KMS-11 (cell line): ENCODE results near the gene CCNT2.

Experiments
- H2AFZ ChIP-seq: fragments of 200-600 bp; sonication (generic); 2 replicates; pipeline ENCODE4 v1.6.1; 2016; ENCODE audit warnings: antibody characterized with exemption, mixed run types, low read depth
- H3K27ac ChIP-seq: fragments of 200-600 bp; sonication (generic); 2 replicates; pipeline ENCODE4 v1.6.1; 2016; ENCODE audit warnings: mild to moderate bottlenecking, mixed run types
- H3K27me3 ChIP-seq: fragments of 200-600 bp; sonication (generic); 2 replicates; pipeline ENCODE4 v1.6.1; 2017; ENCODE audit warnings: mild to moderate bottlenecking, low read depth, mixed run types, moderate library complexity; ENCODE audit not compliant: insufficient read depth
- H3K36me3 ChIP-seq: fragments of 200-600 bp; sonication (generic); 2 replicates; pipeline ENCODE4 v1.6.1; 2017; ENCODE audit warnings: mild to moderate bottlenecking, mixed run types; ENCODE audit not compliant: insufficient read depth
- H3K4me1 ChIP-seq: fragments of 200-600 bp; sonication (generic); 2 replicates; pipeline ENCODE4 v1.6.1; 2016; ENCODE audit warnings: mild to moderate bottlenecking, low read depth, mixed run types; ENCODE audit not compliant: poor library complexity, severe bottlenecking
- H3K4me2 ChIP-seq: fragments of 200-600 bp; sonication (generic); 2 replicates; pipeline ENCODE4 v1.7.0; 2016; ENCODE audit warnings: mild to moderate bottlenecking, mixed run types
- H3K4me3 ChIP-seq: fragments of 200-600 bp; sonication (generic); IDR thresholded peaks from 2 replicates; pipeline ENCODE4 v1.6.1; 2017; ENCODE audit warnings: low read depth, low read length, mixed read lengths; ENCODE audit not compliant: insufficient read depth
- H3K79me2 ChIP-seq: fragments of 200-600 bp; sonication (generic); 2 replicates; pipeline ENCODE4 v1.6.1; 2016; ENCODE audit warnings: low read depth, mixed run types; ENCODE audit not compliant: insufficient read depth
- H3K9ac ChIP-seq: fragments of 200-600 bp; sonication (generic); 2 replicates; pipeline ENCODE4 v1.6.1; 2016; ENCODE audit warnings: mild to moderate bottlenecking, mixed run types
- H4K20me1 ChIP-seq: fragments of 200-600 bp; sonication (generic); 2 replicates; pipeline ENCODE4 v1.6.1; 2016; ENCODE audit warnings: mild to moderate bottlenecking, mixed run types; ENCODE audit not compliant: insufficient read depth
- CTCF ChIP-seq: fragments of 200-600 bp; sonication (generic); conservative IDR thresholded peaks from 2 replicates; pipeline ENCODE4 v1.6.1; 2017; ENCODE audit warnings: low read depth, mild to moderate bottlenecking, antibody characterized with exemption, low read length, moderate library complexity, mixed read lengths

CCNT2 gene

GRCh38 chr2:134918526-134919340 lies at the start of gene CCNT2:
Gene CCNT2, plus strand, starts transcription at chr2:134918822. Its CDS starts 33 bp downstream, at chr2:134918855.
- Histone ChIP-seq H3K4me2 (peak within 1 kb of the TSS; percentile 90), H3K4me3 (peak within 1 kb of the TSS; percentile 53), H3K27ac (peak within 1 kb of the TSS; percentile 92), H2AFZ (peak within 1 kb of the TSS; percentile 85), H4K20me1 (peaks cover 3% of the 10 kb centered on the region; the same call in 1 of the 2 replicates), H3K9ac (peak within 1 kb of the TSS; percentile 96), H3K27me3 (no peaks in the 10 kb centered on the region), H3K36me3 (no peaks in the 10 kb centered on the region), H3K4me1 (peaks cover 28% of the 10 kb centered on the region), H3K79me2 (peaks cover 51% of the 10 kb centered on the region)
- no peak for TF ChIP-seq CTCF

GRCh38 chr2:134869946-134870736 lies 48.5 kb upstream of the CCNT2 start:
- Histone ChIP-seq H3K79me2 (no peaks in the 10 kb centered on the region), H4K20me1 (no peaks in the 10 kb centered on the region), H3K4me1 (no peaks in the 10 kb centered on the region), H3K4me2 (no peak overlapping the region), H3K4me3 (no peak overlapping the region), H3K36me3 (no peaks in the 10 kb centered on the region), H3K9ac (no peak overlapping the region), H2AFZ (no peak overlapping the region), H3K27me3 (no peaks in the 10 kb centered on the region), H3K27ac (no peak overlapping the region)
- no peak for TF ChIP-seq CTCF

GRCh38 chr2:134873152-134873551 lies 45.5 kb upstream of the CCNT2 start:
- no peak overlapping the region for H2AFZ ChIP-seq
- H3K27ac ChIP-seq: no peak overlapping the region
- no peak for TF ChIP-seq CTCF
- H3K4me2 ChIP-seq: no peak overlapping the region
- no peaks in the 10 kb centered on the region for H3K36me3 ChIP-seq
- no peaks in the 10 kb centered on the region for H3K27me3 ChIP-seq
- H3K79me2 ChIP-seq: no peaks in the 10 kb centered on the region
- H3K9ac ChIP-seq: no peak overlapping the region
- H3K4me3 ChIP-seq: no peak overlapping the region
- H3K4me1 ChIP-seq: no peaks in the 10 kb centered on the region
- no peaks in the 10 kb centered on the region for H4K20me1 ChIP-seq

GRCh38 chr2:134875309-134875708 lies 43.3 kb upstream of the CCNT2 start:
- no peaks in the 10 kb centered on the region for H4K20me1 ChIP-seq
- no peak overlapping the region for H3K9ac ChIP-seq
- no peaks in the 10 kb centered on the region for H3K27me3 ChIP-seq
- no peaks in the 10 kb centered on the region for H3K4me1 ChIP-seq
- no peak overlapping the region for H3K27ac ChIP-seq
- H3K4me2 ChIP-seq: no peak overlapping the region
- H2AFZ ChIP-seq: no peak overlapping the region
- no peak overlapping the region for H3K4me3 ChIP-seq
- TF ChIP-seq CTCF: no peak
- H3K79me2 ChIP-seq: no peaks in the 10 kb centered on the region
- H3K36me3 ChIP-seq: no peaks in the 10 kb centered on the region
